Medulla oblongata (tissue), 1 donor: ENCODE data around the gene TRIP4.
"Not testable (repeated sequence)": the region's sequence is repeated elsewhere in the genome, so short reads cannot be mapped to it uniquely, and the experiment has no call there.

ENCODE experiments used
- DNase-seq: peaks from one replicate; pipeline ENCODE4 v3.0.0-alpha.2; 2015; ENCODE audit errors: extremely low spot score

TRIP4 gene

DNA sequence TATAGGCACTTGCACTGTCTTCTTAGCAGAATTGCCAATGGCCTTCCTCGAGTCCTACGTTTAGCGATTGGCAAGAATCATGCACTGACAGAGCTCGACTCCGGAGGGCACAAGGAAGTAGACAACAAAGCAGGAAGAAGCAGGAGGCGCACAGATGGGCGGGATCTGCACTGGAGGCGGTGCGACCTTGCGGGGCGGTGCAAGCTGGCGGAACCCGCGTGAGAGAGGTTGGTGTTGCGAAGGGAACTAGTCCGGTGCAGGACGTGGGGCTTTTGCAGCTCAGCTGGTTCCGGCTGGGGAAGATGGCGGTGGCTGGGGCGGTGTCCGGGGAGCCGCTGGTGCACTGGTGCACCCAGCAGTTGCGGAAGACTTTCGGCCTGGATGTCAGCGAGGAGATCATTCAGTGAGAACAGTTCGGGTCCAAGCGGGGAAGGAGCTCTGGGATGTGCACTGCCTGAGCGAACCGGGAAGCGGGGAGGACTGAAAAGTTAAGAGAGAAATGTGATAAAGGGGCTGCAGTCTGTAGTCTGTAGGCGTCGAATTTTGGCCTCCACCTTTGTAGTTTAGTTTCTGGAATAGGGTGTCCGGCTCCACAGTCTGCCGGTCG lies at the start of gene TRIP4:
TSS of gene TRIP4 (plus strand) at position 275 of the 607 bp plus-strand sequence. CDS start at position 303, 28 bp downstream.
- peak; percentile 94 for DNase-seq

DNA sequence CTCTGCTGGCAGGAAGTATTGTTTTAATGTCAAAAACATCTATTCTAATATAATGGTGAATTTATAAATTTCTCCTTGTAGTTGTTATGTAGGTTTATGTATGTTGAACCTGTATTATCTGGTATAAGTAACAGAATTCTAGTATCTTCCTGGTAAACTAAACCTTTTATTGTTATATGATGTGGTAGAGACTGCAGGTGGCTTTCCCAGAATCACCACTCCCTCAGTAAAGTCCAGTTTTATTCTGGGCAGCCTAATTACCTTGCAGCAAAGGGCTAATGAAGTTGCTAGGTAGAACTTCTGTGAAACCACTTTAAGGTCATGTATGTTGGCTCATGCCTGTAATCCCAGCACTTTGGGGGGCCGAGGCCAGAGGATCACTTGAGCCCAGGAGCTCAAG lies 47.3 kb upstream of the TRIP4 start:
- DNase-seq = no peak

DNA sequence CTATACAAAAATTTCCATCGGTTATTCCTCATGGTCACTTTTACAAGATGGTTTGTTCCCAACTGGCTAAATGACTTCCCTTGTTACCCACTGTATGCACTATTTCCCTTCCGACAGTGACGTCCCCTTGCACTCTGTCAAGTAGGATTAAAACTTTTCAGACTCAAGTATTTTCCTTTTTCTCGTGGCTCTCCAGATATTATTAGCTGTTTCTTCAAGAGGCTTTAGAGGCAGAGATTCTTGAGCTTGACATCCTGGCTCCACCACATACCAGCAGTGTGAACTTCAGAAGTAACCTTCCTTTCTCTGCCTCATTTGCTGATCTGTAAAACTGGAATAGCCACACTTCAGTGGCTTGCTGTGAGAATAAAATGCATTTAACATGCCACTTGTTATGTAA lies 45.7 kb upstream of the TRIP4 start:
- DNase-seq = no peak

DNA sequence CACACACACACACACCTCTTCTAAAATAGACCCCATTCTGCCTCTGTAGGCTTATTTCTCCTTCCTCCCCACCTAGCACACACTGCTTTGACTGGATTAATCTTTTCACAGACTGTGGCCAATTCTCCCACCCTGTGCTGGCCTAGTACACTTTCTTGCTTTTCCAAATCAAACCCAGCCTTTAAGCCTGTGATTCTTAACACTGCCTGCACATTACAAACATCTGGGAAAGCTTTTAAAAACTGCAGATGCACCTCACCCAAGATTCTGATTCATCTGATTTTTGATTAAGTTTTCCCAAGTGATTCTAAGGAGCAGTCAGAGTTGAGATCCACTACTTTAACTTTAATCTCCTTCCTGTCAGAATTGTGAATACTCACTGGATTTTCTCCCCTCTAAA lies 44.4 kb upstream of the TRIP4 start:
- DNase-seq = no peak

DNA sequence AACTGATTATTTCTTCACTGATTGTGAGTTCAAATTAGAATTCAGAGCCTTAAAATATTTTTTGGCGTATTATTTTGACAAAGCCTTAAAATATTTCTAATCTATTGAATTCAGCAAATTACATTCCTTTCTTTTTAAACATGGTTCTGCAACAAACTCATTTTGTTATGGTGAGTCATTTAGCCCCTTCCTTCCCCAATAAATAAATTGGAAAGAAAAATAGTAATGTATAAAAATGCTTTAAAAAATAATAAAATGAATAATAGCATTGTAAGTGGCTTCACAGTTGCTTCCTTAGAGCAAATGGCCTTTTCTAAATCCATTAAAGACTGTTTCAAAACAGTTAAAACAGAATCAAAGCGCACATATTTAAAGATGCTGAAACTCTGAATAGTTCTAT lies 43.8 kb upstream of the TRIP4 start:
- DNase-seq = no peak

DNA sequence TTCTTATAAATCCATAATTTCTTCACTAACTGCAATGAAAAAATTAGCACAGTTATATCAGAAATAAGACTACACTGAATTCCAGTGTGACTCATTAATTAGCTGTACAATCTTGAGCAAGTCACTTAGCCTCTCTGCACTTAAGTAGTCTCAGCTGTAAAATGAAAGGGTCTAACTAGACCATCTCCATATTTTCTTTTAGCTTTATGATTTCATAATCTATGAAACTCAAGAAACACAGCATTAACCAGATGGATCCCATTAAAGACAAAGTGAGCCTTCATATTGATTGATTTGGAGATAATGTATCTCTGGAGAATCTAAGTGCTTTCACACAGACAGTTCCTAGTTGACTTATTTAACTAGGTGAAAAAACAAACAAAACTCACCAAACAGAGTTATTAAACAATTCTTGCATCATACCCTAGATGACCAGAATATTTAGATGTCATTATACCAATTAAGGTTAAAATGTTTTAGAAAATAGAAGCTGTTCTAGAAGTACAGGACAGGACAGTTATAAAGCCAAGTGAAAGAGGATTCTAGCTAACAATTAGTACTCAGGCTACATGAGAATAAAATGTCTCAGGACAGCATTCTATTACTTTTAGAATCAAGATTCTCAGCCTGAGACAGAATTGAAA lies 42.9 kb upstream of the TRIP4 start:
- DNase-seq = no peak

DNA sequence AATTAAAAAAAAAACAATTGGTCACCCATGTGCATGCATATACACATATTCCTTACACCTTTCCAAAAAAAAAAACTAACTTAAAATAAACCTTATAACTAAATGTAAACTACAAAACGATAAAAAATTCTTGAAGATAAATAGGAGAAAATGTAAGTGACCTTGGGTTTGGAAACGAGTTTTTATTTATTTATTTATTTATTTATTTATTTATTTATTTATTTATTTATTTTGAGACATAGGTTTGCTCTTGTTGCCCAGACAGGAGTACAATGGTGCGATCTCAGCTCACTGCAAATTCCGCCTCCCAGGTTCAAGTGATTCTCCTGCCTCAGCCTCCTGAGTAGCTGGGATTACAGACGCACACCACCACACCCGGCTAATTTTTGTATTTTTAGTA lies 41.4 kb upstream of the TRIP4 start:
- not testable (repeated sequence) for DNase-seq

DNA sequence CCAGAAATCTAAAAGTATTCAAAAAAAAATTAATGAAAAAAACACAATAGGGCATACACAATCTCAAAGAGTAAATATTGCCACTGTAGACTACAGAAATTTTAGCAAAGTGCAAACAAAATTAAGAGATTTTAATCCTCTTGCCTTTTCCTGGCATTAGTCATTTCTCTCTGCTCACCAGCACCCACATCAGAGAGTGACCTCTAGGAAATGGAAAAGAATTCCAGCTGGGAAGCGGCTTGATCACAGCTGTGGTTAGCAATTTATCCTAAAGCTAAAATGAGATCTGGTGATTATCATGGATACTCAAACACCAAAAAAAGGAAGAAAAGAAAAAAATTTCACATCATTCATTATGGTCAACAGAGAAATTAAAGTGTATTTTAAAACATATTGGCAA lies 39.2 kb upstream of the TRIP4 start:
- DNase-seq = no peak

DNA sequence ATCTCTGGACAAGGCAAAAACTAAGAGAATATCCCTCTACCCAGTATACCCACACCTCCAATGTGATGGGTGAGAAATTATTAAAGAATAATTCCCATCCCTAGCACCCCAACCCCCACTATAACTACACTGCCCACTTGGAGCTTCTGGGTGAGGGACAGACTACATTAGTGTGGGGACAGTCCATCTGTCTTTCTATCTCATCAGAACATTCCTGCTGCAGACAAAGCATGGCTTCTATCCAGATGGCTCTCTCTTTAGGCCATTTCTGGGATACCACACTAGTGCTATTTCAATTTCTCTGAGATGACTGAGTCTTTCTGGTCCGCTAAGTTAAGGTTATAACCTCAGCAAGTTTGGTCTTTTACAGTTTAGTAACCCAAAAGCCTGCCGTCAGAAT lies 38.3 kb upstream of the TRIP4 start:
- DNase-seq = no peak

DNA sequence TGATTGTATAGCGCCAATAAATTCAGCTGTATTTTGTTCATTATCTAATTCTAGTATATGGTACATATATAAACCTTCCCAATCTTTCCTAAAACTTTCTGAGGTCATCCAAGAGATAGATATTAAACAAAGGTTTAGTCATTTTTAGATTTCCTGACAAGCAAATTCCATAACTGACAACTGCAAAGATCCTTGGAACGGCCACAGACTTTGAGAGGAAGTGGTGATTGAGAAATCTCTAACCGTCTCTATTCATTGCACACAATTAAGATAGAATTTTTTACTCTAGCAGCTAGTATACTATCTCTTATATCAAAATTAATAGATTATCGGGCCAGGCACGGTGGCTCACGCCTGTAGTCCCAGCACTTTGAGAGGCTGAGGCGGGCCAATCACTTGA lies 36.4 kb upstream of the TRIP4 start:
- DNase-seq = no peak

DNA sequence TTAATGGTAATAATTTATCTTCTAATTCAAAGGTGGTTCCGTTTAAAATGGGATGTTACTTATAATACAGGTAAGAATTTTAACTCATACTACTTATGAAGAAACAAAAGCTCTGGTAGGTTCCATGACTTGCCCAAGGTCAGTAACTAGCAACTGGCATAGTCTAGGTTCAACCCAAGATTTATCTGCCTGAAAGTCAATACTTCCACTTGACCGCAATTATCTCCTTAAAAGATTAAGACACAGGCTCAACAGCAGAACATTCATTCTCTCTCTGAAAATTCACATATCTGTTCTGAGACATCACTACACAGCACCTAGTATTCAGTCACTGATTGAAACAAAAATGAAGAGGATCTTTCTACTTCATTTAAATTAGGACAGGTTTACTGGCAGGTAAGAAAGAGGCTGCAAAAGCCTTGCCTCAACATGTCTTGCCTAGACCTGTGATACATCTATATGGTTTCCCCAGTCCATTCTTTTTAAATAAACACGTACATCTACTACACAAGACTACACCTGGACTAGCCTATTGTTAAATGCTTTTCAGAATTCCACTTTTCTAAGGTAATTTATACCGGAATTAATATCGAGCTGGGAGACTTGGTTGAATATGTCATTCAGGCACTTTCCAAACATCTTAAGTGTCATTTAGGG lies 32.8 kb upstream of the TRIP4 start:
- DNase-seq = no peak

DNA sequence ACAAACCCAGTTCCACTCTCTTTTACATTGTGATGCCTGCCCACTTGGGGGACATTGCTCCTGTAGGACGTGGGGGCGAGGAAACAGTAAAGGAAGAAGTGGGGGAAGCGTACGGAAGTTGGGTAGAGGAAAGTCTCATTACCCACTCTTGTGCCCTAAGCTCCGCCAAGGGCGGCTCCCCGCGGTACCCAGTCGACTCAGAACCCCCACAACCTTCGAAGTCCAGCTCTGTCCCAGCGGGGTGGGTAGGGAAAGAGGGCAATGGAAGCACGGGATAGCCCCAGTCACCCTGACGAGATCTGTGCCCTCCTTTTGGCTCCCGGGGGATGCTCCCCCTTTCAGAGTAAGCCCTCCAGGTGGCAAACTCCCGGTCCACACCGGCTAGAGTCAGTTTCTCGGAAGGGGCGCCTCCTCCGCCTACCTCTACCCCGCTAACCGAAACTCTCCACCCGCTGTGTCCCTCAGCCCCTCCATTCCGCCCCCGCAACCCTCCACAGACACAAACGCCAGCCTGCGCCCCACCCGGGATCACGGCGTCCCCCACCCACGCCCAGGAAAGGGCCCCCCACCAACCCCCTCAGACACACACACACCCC lies 32.2 kb upstream of the TRIP4 start:
- DNase-seq = peak; percentile 11

DNA sequence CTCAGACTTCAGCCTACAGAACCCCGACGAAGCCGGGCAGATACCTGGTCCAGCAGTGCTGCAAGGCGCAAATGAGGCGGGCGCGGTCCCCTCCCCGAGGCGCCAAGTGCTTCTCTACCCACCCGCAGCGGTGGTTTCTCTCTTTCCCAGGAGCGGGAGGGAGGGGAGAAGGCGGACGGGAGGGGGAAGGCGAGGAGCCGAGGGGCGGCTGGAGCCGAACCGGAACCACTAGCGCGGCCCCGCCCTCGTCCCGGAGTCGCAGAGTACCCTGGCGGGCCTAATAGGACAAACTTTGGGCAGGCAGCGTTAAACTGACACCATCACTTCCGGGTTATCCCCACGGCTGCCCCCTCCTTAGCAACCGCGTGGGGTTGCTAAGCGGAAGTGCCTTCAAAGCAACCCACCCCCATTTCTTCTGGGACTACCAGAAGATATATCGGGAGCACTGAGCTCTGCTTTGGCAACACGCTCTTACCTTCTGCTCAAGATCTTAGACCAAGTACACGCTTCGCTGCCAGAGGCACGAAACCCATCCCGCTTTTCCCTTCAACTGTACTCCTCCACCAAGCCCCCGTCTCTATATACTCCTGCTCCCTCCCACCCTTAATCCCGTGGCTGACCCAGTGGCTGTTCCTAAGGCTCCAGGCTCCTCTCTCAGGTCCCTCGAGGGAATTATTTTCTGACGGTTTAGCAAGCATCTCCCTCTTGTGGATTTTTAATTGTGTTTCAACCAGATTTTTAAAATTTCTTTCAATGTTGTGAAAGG lies 31.5 kb upstream of the TRIP4 start, which contains the start of gene CSNK1G1:
TSS of gene CSNK1G1 (minus strand) at position 230 of the 766 bp plus-strand sequence. CDS start 55,674 bp downstream, outside the sequence.
- DNase-seq = peak; percentile 98

DNA sequence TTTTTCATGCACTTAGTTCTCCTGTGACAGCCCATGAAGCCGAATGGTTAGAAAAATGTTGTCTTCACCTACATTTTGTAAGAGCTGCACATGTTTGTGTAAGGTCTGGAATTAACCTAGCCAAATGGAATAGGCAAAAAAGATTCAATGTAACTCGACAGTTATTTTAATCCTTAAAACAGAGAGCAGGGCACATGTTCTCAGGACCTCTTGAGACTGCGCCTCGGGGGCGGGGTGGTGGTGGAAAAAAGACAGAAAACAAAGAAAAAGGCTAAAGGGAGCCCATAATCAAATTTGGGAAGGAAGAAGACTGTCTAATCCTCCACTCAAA lies 31.0 kb upstream of the TRIP4 start:
- DNase-seq = no peak

DNA sequence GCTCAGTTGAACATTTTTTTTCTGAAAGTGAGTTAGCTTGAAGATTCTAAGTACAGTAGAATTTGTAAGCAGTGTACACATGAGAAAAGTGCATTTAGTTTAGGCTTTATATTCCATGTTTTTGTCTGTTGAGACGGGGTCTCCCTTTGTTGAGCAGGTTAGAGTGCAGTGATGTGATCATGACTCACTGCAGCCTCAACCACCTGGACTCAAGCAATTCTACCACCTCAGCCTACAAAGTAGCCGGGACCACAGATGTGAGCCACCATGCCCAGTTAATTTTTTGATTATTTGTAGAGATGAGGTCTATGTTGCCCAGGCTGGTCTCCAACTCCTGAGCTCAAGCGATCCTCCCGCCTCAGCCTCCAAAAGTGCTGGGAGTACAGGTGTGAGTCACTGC lies 26.4 kb upstream of the TRIP4 start:
- DNase-seq = no peak

DNA sequence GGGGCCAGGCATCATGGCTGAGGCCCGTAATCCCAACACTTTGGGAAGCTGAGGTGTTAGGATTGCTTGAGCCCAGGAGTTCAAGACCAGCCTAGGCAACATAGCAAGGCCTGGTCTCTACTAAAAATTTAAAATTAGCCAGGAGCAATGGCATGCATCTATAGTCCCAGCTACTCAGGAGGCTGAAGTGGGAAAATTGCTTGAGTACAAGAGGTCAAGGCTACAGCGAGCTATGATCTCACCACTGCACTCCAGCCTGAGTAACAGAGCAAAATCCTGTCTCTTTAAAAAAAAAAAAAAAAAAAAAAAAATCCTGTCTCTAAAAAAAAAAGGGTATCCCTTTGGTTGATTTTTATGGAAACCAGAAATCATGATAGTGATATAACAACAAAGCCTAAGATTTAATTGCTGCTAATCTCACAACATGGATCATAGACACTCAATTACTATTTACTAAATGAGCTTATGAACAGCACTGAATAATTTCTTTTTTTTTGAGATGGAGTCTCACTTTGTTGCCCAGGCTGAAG lies 18.5 kb upstream of the TRIP4 start:
- DNase-seq = no peak

DNA sequence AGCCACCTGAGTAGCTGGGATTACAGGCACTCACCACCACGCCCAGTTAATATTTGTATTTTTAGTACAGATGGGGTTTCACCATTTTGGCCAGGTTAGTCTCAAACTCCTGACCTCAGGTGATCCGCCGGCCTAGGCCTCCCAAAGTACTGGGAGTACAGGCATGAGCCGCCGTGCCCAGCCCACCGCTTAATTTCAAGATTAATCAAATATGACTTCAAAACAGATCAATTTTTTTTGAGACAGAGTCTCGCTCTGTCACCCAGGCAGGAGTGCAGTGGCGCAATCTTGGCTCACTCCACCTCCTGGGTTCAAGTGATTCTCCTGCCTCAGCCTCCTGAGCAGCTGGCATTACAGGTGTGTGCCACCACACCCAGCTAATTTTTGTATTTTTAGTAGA lies 16.3 kb upstream of the TRIP4 start:
- not testable (repeated sequence) for DNase-seq

DNA sequence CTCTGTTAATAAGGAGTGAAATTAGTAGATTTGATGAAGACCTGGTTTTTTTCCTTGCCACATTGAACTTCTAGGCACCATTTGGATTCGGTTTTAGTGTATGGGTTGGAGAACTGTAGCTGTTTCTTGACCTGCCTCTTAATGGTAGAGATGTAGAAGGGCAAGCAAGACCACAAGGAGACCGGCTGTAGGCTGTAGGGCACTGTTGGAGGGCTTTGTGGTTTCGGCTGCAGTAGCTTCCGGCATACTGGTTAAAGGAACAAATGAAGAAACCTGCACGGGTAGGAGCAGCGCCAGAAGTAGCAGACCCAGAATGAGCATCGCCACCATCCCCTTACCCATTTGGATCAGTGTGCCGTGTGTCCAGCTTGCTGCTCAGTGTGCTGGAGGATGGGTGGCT lies 14.3 kb upstream of the TRIP4 start:
- DNase-seq = no peak

DNA sequence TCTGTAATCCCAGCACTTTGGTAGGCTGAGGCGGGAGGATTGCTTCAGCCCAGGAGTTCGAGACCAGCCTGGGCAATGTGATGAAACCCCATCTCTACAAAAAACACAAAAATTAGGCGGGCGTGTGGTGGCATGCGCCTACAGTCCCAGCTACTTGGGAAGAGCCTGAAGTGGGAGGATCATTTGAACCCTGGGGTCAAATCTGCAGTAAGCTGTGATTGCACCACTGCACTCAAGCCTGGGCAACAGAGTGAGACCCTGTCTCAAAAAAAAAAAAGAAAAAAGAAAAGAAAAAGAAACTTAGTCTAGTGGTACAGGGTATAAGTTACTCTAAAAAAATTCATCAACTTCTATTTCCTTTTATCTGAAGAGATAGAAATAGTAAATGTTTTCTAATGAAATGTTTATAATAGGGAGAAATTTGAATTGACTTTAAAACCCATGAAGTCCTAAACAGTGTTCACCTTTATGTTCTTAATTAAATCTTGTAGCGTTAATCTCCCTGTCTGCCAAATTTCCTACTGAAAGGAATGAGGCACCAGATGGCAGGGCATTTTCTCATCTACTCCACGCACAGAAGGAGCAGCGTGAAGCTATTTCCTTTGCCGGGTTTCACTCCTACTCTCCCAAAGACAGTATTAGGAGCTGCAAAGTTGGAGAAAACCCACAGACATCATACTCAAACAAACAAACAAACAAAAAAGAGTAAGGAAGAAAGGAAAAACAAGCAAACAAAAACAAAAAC lies 8.2 kb upstream of the TRIP4 start:
- DNase-seq = no peak

DNA sequence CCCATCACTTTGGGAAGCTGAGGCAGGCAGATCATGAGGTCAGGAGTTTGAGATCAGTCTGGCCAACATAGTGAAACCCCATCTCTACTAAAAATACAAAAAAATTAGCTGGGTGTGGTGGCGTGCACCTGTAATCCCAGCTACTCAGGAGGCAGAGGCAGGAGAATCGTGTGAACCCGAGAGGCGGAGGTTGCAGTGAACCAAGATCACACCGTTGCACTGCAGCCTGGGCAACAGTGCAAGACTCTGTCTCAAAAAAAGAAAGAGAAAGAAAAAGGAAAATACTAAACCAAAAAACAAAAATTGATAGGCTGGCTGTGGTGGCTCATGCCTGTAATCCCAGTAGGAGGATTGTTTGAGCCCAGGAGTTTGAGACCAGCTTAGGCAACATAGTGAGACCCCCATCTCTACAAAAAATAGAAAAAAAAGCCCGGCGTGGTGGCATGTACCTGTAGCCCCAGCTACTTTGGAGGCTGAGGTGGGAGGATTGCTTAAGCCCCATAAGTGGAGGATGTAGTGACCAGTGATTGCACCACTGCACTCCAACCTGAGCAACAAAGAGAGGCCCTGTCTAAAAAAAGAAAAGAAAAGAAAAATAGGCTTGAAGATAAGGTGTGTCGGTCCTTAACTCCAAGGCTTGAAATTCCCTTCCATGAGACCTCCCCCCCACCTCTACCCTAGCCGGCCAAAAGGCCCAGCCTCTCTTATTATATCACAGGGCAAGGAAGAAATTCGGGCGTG lies 7.3 kb upstream of the TRIP4 start:
- not testable (repeated sequence) for DNase-seq
